Central memory CD8-positive, alpha-beta T cell (primary cell): ENCODE results near the gene FSIP1.

Experiments
- ATAC-seq: fragments of 150-1000 bp; cut with Tn5 transposase; replicated peaks from 2 replicates; pipeline ENCODE4 v1.10.0; 2022; ENCODE audit warnings: mild to moderate bottlenecking, moderate FRiP score, moderate number of reproducible peaks; ENCODE audit not compliant: poor library complexity, severe bottlenecking; ENCODE audit errors: extremely low read depth
- DNase-seq, 2 donors: peaks; one replicate each; pipeline ENCODE4 v3.0.0; 2021; ENCODE audit warnings: low spot score in 2 of 2
- H3K27ac Mint-ChIP-seq: one replicate; pipeline ENCODE4 v1.8.0; 2022; ENCODE audit warnings: low read depth, mild to moderate bottlenecking, moderate library complexity, mixed read lengths
- H3K27me3 Mint-ChIP-seq: one replicate; pipeline ENCODE4 v1.8.0; 2022; ENCODE audit warnings: mixed read lengths
- H3K36me3 Mint-ChIP-seq: one replicate; pipeline ENCODE4 v1.8.0; 2022; ENCODE audit warnings: mild to moderate bottlenecking, moderate library complexity, mixed read lengths; ENCODE audit not compliant: insufficient read depth
- H3K4me1 Mint-ChIP-seq: one replicate; pipeline ENCODE4 v1.8.0; 2022; ENCODE audit warnings: mixed read lengths
- H3K4me3 Mint-ChIP-seq: one replicate; pipeline ENCODE4 v1.8.0; 2022; ENCODE audit warnings: mild to moderate bottlenecking, moderate library complexity, mixed read lengths
- H3K9me3 Mint-ChIP-seq: one replicate; pipeline ENCODE4 v1.8.0; 2022; ENCODE audit warnings: mixed read lengths

Gene FSIP1

DNA sequence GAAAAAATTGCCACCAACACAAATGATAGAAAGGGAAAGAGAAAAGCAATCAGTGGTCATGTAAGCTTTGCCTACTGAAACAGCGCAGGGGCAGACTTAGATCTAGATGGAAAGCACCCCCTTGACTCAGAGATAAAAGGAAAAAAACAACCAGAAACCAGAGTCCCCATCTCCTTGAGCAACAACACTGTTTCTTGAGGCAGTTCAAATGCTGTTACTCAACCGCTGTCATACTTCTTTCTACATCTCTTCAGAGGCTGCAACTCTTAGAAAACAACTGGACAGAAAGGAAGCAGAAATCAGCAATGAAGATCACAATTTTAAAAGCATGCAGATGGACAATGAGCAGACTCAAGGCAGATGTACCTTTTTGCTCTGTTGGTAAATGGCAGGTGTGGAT, 36.5 kb downstream of the FSIP1 start:
- Mint-ChIP-seq H3K9me3 (no peaks in the 10 kb centered on the region), H3K4me1 (no peaks in the 10 kb centered on the region), H3K27me3 (peaks cover 11% of the 10 kb centered on the region), H3K36me3 (peaks cover 2% of the 10 kb centered on the region), H3K27ac (no peak overlapping the region), H3K4me3 (no peak overlapping the region)
- ATAC-seq (no peak), DNase-seq (no peak)

DNA sequence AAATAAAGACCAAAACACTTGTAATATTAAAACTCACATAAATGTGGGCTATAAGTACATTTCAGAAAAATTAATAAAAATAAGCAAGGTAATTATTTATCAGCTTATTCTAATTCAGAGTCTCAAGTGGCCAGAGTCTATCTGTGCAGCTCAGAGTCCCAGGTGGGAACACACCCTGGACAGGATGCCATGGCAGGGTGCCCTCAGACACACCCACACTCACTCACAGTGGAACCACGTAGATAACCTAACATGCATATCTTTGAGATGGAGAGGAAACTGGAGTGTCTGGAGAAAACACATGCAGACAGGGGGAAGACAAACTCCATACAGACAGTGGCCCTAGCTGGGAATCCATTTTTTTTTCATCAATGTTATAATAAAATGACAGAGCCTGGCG, 37.2 kb downstream of the FSIP1 start:
- no peaks in the 10 kb centered on the region for H3K9me3 Mint-ChIP-seq
- ATAC-seq (no peak), DNase-seq (no peak)
- H3K4me3 Mint-ChIP-seq = no peak overlapping the region
- peaks cover 2% of the 10 kb centered on the region for H3K36me3 Mint-ChIP-seq
- no peak overlapping the region for H3K27ac Mint-ChIP-seq
- H3K4me1 Mint-ChIP-seq = no peaks in the 10 kb centered on the region
- H3K27me3 Mint-ChIP-seq = peaks cover 11% of the 10 kb centered on the region

- Mint-ChIP-seq H3K4me3 (no peak overlapping the region), H3K27me3 (peaks cover 11% of the 10 kb centered on the region), H3K9me3 (no peaks in the 10 kb centered on the region), H3K36me3 (peaks cover 2% of the 10 kb centered on the region), H3K4me1 (no peaks in the 10 kb centered on the region), H3K27ac (peak overlapping the region; percentile 14)
- no peak for DNase-seq
- no peak for ATAC-seq
Measured at GRCh38 chr15:39744334-39745103, 38.1 kb downstream of the FSIP1 start.

DNA sequence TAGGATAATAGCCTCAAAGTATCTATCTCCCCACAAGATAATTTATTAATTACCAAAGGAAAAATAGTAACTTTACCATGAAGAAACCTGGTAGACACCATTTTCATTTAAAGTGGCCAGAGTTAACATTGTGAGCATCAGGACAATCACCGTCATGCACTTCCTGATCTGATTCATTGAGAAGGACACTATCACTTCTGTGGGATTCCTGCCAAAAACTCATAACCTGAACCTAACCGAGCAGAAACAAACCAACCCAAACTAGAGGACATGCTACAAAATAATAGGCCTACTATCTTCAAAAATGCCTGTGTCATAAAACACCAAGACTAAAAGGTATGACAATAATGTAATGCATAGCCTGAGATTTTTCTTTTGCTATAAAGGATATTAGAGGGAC, 39.0 kb downstream of the FSIP1 start:
- Mint-ChIP-seq H3K4me1 (no peaks in the 10 kb centered on the region), H3K4me3 (no peak overlapping the region), H3K9me3 (no peaks in the 10 kb centered on the region), H3K27ac (peak overlapping the region; percentile 14), H3K27me3 (peaks cover 11% of the 10 kb centered on the region), H3K36me3 (peaks cover 2% of the 10 kb centered on the region)
- DNase-seq (no peak), ATAC-seq (no peak)

- Mint-ChIP-seq H3K4me1 (no peaks in the 10 kb centered on the region), H3K4me3 (no peak overlapping the region), H3K36me3 (peaks cover 2% of the 10 kb centered on the region), H3K9me3 (no peaks in the 10 kb centered on the region), H3K27ac (no peak overlapping the region), H3K27me3 (peaks cover 11% of the 10 kb centered on the region)
- DNase-seq (no peak), ATAC-seq (no peak)
Measured at GRCh38 chr15:39741258-39741657, 41.4 kb downstream of the FSIP1 start.

DNA sequence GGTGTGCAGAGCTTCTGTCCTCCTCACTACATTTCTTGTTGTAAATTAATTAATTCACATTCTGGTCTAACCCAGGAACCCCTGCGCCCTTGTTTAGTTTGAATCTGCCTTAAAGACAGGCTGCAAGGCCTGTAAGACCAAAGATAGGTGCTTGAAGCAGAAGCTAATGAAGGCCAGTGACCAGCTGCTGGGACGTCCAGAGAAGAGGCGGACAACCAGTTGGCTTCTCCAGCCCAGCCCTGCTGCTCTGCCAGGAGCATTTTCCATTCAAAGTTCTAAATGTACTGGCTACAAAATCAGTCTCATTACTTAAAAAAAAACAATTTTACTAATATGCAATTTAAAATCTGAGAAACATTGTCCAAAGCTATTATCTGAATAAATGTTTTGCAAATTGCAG, 43.6 kb downstream of the FSIP1 start:
- H3K27me3 Mint-ChIP-seq = peaks cover 6% of the 10 kb centered on the region
- no peaks in the 10 kb centered on the region for H3K36me3 Mint-ChIP-seq
- DNase-seq (no peak), ATAC-seq (no peak)
- no peak overlapping the region for H3K4me3 Mint-ChIP-seq
- H3K4me1 Mint-ChIP-seq = no peaks in the 10 kb centered on the region
- H3K27ac Mint-ChIP-seq = no peak overlapping the region
- H3K9me3 Mint-ChIP-seq = no peaks in the 10 kb centered on the region

GRCh38 chr15:39737196-39737550, 45.5 kb downstream of the FSIP1 start:
- Mint-ChIP-seq H3K27ac (no peak overlapping the region), H3K4me3 (no peak overlapping the region), H3K27me3 (no peaks in the 10 kb centered on the region), H3K4me1 (no peaks in the 10 kb centered on the region), H3K36me3 (no peaks in the 10 kb centered on the region), H3K9me3 (no peaks in the 10 kb centered on the region)
- DNase-seq (no peak), ATAC-seq (no peak)

DNA sequence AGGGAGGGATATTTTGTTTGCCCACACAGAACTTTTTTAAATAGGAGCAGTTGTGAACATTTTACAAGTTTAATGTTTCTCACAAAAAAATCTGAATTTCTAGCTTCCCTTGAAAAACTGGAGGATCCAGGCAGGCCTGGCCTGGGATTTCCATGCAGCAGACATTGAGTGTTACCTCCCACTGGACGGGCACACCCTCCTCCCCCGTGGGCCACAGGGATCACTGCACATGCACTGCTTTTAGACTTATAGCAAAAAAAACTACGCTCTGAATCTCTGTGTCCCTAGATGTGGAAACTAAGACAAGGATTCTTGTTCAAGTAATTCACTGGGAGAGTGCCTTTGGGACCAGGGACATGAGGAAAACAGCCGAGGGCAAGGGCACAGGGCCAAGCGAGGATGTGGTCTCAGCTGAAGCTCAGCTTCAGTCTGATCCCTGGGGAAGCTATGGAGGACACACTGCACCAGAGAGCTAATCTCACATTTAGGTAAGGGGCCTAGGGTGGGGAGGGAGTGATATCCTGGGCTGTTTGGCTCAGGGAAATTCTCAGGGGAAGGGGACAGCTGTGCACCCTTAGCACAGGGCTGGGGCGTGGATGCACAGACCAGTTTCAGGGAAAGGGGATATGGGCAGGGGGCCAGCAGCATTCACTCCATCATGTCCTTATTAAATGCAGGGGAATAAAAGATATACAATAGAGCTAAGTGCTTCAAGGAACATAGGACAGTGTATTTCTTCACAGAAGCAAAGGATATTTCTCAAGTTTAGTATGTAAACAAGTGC, 46.0 kb downstream of the FSIP1 start:
- DNase-seq (no peak), ATAC-seq (no peak)
- H3K4me3 Mint-ChIP-seq = no peak overlapping the region
- no peaks in the 10 kb centered on the region for H3K36me3 Mint-ChIP-seq
- no peaks in the 10 kb centered on the region for H3K4me1 Mint-ChIP-seq
- no peaks in the 10 kb centered on the region for H3K9me3 Mint-ChIP-seq
- no peaks in the 10 kb centered on the region for H3K27me3 Mint-ChIP-seq
- H3K27ac Mint-ChIP-seq = no peak overlapping the region

- Mint-ChIP-seq H3K27ac (no peak overlapping the region), H3K9me3 (no peaks in the 10 kb centered on the region), H3K27me3 (no peaks in the 10 kb centered on the region), H3K4me1 (no peaks in the 10 kb centered on the region), H3K4me3 (no peak overlapping the region), H3K36me3 (no peaks in the 10 kb centered on the region)
- ATAC-seq (no peak), DNase-seq (no peak)
Measured at GRCh38 chr15:39735120-39735717, 47.4 kb downstream of the FSIP1 start.

GRCh38 chr15:39731266-39731665, 51.4 kb downstream of the FSIP1 start:
- no peaks in the 10 kb centered on the region for H3K36me3 Mint-ChIP-seq
- H3K4me1 Mint-ChIP-seq = no peaks in the 10 kb centered on the region
- H3K27ac Mint-ChIP-seq = no peak overlapping the region
- no peak overlapping the region for H3K4me3 Mint-ChIP-seq
- DNase-seq (no peak), ATAC-seq (no peak)
- no peaks in the 10 kb centered on the region for H3K27me3 Mint-ChIP-seq
- H3K9me3 Mint-ChIP-seq = no peaks in the 10 kb centered on the region

DNA sequence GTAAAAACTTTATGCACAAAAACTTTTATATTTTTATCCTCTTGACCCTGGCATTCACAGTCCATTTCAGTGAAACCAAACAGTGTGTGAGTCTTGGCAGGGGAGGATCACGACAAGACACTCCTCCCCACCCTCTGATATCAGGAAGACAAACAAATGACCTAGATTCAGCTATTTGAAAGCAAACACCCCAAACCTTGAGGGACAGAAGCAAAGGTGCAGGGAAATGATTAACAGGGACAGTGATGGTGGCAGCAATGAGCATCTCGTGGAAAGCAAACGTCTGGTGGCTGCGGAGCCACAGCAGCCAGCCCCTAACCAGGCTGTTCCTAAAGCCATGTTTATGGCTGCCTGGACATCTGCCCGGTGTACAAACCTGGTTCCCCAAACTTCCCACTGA, 52.1 kb downstream of the FSIP1 start:
- Mint-ChIP-seq H3K27me3 (no peaks in the 10 kb centered on the region), H3K4me1 (no peaks in the 10 kb centered on the region), H3K27ac (no peak overlapping the region), H3K4me3 (no peak overlapping the region), H3K9me3 (no peaks in the 10 kb centered on the region), H3K36me3 (no peaks in the 10 kb centered on the region)
- ATAC-seq = no peak
- no peak for DNase-seq

GRCh38 chr15:39729500-39729899, 53.1 kb downstream of the FSIP1 start:
- Mint-ChIP-seq H3K36me3 (no peaks in the 10 kb centered on the region), H3K9me3 (no peaks in the 10 kb centered on the region), H3K27ac (no peak overlapping the region), H3K4me3 (no peak overlapping the region), H3K27me3 (no peaks in the 10 kb centered on the region), H3K4me1 (no peaks in the 10 kb centered on the region)
- ATAC-seq (no peak), DNase-seq (no peak)

DNA sequence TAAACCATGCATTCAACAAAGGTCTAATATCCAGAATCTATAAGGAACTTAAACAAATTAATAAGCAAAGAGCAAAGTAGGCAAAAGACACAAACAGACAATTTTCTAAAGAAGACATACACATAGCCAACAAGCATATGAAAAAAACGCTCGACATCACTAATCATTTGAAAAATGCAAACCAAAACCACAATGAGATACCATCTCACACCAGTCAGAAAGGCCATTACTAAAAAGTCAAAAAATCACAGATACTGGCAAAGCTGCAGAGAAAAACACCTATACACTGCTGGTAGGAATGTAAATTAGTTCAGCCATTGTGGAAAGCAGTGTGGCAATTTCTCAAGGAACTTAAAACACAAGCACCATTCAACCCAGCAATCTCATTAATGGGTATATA, 53.8 kb downstream of the FSIP1 start:
- Mint-ChIP-seq H3K36me3 (no peaks in the 10 kb centered on the region), H3K27ac (no peak overlapping the region), H3K4me1 (no peaks in the 10 kb centered on the region), H3K4me3 (no peak overlapping the region), H3K27me3 (no peaks in the 10 kb centered on the region), H3K9me3 (no peaks in the 10 kb centered on the region)
- no peak for DNase-seq
- no peak for ATAC-seq
